Measurements from ENCODE around the gene PADI1.
"Not testable (repeated sequence)": the region's sequence is repeated elsewhere in the genome, so short reads cannot be mapped to it uniquely, and the experiment has no call there.

The PADI1 gene

GRCh38 chr1:17217607-17218006 lies 12.7 kb downstream of the PADI1 start:
- DNase-seq (ENCODE audit: low spot score): no peak

GRCh38 chr1:17218939-17219338 lies 14.0 kb downstream of the PADI1 start:
- no peak for DNase-seq (ENCODE audit: low spot score)

DNA sequence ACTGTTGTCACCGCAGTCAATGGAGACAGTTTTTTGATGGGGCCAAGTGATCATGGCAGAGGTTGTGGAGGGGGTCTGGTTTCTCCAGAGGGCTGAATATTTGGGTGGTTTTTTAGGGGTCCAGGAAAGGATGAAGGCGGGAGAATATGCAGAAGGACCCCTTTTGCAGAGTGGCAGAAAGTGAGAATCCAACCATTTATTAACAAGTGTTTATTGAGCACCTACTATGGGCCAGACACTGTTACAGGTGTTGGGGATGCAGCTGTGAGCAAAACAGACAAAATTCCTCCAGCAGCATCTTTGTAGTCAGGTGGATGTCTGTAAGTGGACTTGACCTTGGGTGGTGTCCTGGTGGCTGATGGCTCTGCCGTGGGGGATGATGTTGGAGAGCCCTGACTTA lies 15.4 kb downstream of the PADI1 start:
- no peak for DNase-seq (ENCODE audit: low spot score)

- DNase-seq (ENCODE audit: low spot score): no peak
Measured at GRCh38 chr1:17222557-17222956, 17.6 kb downstream of the PADI1 start.

DNA sequence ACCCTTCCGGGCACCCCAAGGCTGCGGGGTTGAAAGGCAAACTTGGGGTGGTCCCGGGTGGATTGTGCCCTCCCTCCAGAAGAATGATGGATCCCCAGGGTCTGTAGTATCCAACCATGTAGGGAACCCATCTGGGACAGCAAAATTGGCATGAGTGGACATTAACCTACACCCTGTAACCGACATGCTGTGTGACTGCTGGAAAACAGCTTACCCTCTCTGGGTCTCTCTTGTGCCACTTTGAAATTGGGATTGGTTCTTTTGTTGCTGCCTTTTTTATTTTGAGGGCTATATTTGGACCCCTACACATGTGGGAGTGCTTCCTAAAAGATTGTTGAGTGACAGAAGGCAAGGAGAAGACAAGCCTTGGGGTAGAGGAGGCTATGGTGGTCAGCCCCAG lies 19.5 kb downstream of the PADI1 start:
- DNase-seq (ENCODE audit: low spot score): no peak

- DNase-seq (ENCODE audit: low spot score): no peak
Measured at GRCh38 chr1:17225140-17225539, 20.2 kb downstream of the PADI1 start.

DNA sequence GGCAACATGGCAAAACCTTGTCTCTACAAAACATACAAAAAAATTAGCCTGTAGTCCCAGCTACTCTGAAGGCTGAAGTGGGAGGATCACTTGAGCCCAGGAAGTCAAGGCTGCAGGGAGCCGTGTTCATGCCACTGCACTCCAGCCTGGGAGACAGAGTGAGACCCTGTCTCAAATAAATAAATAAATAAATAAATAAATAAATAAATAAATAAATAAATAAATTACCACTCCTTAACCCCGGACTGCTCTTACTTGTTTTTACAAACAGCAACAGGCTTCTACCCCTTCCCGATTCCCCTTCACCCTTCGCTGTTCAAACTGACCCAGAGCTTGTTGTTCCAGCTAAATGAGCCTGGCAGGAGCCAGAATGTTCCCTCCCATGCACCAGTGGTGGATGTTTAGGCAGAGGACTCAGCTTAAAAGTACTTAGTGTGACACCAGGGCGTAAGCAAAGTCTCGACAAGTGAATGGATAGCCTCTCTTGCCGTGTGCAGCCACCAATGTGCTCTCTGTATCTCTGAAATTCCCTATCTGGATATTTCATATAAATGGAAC lies 22.5 kb downstream of the PADI1 start:
- no peak for DNase-seq (ENCODE audit: low spot score)

GRCh38 chr1:17228619-17229018 lies 23.7 kb downstream of the PADI1 start:
- DNase-seq (ENCODE audit: low spot score): no peak

GRCh38 chr1:17229379-17229778 lies 24.5 kb downstream of the PADI1 start:
- DNase-seq (ENCODE audit: low spot score): no peak

- DNase-seq (ENCODE audit: low spot score): no peak
Measured at GRCh38 chr1:17230106-17230505, 25.2 kb downstream of the PADI1 start.

DNA sequence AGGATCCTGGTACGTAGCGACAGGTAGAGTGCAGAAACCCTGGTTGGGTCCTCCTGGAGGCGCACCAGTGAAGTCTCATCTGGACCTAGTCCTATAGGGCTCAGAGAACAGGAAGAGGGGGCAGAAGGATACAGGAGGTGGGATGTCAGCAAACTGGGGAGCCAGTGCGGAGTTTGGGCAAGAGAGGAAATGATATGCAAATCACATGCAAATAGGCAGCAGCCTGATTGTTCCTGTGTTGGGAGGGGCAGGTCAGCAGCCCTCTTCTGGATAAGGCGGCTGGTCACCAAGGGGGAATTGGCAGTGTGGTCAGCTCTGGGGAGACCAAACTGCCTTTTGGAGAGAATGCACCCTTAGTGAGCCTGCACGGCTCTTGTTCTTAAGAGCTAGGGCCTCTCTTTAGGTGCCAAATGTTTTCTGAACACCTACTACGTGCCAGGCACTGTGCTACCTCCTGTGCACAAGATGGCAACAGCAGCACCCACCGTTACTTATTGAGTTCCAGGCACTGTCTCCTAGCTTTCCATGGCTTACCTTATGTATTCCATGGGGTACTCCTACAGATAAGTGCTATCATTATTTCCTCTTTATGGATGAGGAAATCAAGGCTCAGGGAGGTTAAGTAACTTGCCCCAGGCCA lies 25.9 kb downstream of the PADI1 start:
- no peak for DNase-seq (ENCODE audit: low spot score)

GRCh38 chr1:17232759-17233661 lies 28.1 kb downstream of the PADI1 start:
- DNase-seq (ENCODE audit: low spot score): no peak

- peak; percentile 79 for DNase-seq (ENCODE audit: low spot score)
Measured at GRCh38 chr1:17233675-17234320, 28.9 kb downstream of the PADI1 start.

DNA sequence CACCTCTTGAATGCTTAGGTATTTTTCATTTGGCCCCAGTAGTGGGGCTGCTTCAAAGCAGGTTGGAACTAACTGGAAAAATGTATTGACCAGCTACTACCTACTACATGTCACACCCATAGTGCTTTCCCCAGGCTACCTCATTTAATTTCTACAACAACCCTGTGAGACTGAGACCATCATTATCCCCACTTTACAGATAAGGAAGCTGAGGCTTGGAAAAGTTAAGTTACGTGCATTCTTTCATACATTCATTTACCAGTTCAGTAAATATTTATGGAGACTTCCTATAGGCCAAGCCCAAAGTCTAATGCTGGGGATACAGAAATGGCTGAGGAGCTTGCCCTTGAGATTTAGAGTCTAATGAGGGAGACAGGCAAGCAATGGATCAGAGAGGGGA lies 29.5 kb downstream of the PADI1 start:
- no peak for DNase-seq (ENCODE audit: low spot score)

DNA sequence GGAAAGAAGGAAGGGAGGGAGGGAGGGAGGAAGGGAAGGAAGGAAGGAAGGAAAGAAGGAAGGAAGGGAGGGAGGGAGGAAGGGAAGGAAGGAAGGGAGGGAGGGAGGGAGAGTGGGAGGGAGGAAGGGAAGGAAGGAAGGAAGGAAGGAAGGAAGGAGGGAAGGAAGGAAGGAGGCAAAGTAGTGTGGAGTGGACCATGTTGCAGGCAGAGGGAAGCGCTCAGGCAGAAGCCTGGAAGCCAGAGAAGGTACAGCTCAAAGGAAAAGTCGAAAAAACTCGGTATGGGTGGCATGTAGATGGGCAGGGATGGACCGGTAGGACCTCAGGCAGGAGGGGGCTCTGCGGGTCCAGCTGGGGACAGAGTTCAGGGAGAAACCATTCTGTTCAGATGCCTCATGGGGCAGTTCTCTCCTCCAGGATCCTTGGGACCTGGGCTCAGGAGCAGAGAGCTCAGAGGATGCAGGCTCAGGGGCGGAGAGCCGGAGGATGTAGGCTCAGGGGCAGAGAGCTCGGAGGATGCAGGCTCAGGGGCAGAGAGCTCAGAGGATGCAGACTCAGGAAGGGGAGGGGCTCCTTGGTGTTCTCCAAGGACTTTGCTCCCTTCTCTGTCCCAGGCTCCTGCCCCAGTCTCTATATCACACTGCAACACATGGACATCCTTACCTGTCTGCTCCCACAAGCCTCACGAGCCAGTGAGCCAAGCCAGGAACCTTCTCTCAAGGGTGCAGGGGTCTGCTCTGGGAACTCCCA lies 30.4 kb downstream of the PADI1 start:
- DNase-seq (ENCODE audit: low spot score): no peak

- DNase-seq (ENCODE audit: low spot score): peak; percentile 86
Measured at GRCh38 chr1:17236779-17237560, 32.0 kb downstream of the PADI1 start.

GRCh38 chr1:17237561-17237903 lies 32.6 kb downstream of the PADI1 start:
- no peak for DNase-seq (ENCODE audit: low spot score)

DNA sequence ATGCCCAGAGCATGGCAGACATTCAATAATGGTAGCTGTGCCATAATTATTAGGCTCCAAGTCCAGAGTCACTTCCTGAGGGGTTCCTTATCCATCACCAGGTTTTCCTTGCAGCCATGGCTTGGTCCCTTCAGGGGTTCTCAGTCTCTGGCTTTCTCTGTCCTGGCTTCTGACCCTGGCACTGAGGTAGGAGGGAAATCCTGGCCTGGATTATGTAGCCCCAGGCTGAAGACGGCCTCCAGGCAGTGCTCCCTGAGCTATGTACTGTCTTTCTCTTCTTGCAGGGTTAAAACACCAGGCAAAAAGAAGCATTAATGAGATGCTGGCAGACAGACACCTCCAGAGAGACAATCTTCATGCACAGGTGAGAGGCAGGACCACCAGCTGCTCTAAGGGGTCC lies 34.5 kb downstream of the PADI1 start:
- peak; percentile 62 for DNase-seq (ENCODE audit: low spot score)

DNA sequence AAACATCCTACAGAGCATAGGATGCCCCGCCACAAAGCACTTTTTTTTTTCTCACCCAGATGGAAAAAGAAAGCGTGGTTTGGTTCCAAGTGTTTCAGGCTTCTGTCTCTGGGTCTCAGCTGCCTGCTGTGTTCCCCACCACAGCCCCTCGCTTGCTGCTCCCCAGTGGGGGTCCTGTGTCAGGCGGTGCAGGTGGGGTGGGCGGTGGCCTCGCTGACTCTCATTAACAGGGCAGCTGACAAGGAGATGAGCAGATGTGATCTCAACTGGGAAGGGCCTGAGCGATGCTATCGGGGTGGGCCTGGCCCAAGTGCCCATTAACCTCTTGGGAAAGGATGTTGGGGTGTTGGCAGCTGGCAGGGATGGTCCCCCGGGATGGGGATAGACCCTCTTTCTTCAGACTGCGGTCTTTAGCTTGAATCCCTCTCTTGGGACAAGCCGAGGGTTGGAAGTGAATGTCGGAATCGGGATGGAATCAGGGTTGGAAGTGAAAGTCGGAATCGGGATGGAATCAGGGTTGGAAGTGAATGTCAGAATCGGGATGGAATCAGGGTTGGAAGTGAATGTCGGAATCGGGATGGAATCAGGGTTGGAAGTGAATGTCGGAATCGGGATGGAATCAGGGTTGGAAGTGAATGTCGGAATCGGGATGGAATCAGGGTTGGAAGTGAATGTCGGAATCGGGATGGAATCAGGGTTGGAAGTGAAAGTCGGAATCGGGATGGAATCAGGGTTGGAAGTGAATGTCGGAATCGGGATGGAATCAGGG lies 36.3 kb downstream of the PADI1 start:
- DNase-seq (ENCODE audit: low spot score): not testable (repeated sequence)

DNA sequence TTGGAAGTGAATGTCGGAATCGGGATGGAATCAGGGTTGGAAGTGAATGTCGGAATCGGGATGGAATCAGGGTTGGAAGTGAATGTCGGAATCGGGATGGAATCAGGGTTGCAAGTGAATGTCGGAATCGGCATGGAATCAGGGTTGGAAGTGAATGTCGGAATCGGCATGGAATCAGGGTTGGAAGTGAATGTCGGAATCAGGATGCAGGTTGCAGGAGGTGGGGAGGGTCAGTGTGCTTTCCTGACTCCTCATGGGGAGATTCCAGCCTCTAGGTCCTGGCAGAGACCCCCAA lies 36.8 kb downstream of the PADI1 start:
- not testable (repeated sequence) for DNase-seq (ENCODE audit: low spot score)

GRCh38 chr1:17243274-17243673 lies 38.3 kb downstream of the PADI1 start:
- DNase-seq (ENCODE audit: low spot score): no peak

All from Ammon's horn (tissue), 1 donor.